Adrenal gland (tissue), 19 donors: ENCODE results near the gene PTGDR2. TPM values are rescaled to one million over a fixed set of nuclear protein-coding genes. Genes with fewer than 3 reads are reported as not detected.
A peak's percentile ranks its signal among the peaks of the same experiment; 100 is the strongest.

Experiments used
- DNase-seq, 7 donors: peaks; one replicate each; pipeline ENCODE4 v3.0.0-alpha.2; 2019 to 2020
- H3K27ac ChIP-seq, 5 donors: fragments of 200-600 bp; sonication (generic) in 4 of 5; 1 replicate in 3 of 5; 2 replicates in 2 of 5; pipeline versions ENCODE4 v1.5.1 to v1.8.0; 2016 to 2020; ENCODE audit warnings: mild to moderate bottlenecking in 1 of 5
- H3K27me3 ChIP-seq: fragments of 200-600 bp; 2 replicates; pipeline ENCODE4 v1.8.0; 2021
- H3K36me3 ChIP-seq, 2 donors: fragments of 200-600 bp; replicated peaks in 1 of 2; 1 replicate in 1 of 2; 2 replicates in 1 of 2; pipeline versions ENCODE4 v1.5.1 to v1.8.0; 2018 to 2022
- H3K4me1 ChIP-seq, 2 donors: fragments of 200-600 bp; replicated peaks in 1 of 2; 1 replicate in 1 of 2; 2 replicates in 1 of 2; pipeline versions ENCODE4 v1.5.1 to v1.8.0; 2018 to 2021
- H3K4me3 ChIP-seq, 4 donors: fragments of 200-600 bp; sonication (generic) in 3 of 4; one replicate each; pipeline ENCODE4 v1.5.1; 2016 to 2018
- H3K9me3 ChIP-seq, 3 donors: fragments of 200-600 bp; sonication (generic) in 1 of 3; replicated peaks in 1 of 3; 1 replicate in 2 of 3; 2 replicates in 1 of 3; pipeline versions ENCODE4 v1.5.1 to v1.8.0; 2016 to 2021
- CTCF ChIP-seq, 6 experiments: fragments of 450-650 bp in 4 of 6; fragments of 200-600 bp in 2 of 6; sonication (generic) in 1 of 6; IDR thresholded peaks; 1 replicate in 5 of 6; 2 replicates in 1 of 6; pipeline versions ENCODE4 v1.5.1 to v1.8.0; 2016 to 2021; ENCODE audit warnings: antibody characterized with exemption in 6 of 6, mild to moderate bottlenecking in 2 of 6, moderate library complexity in 1 of 6
- POLR2A ChIP-seq, 2 donors: fragments of 450-650 bp; IDR thresholded peaks; one replicate each; pipeline ENCODE4 v1.6.1; 2017; ENCODE audit warnings: antibody characterized with exemption in 2 of 2, mild to moderate bottlenecking in 2 of 2, moderate library complexity in 1 of 2
- WGBS, 4 donors: extraction: QIAGEN DNeasy Blood & Tissue Kit in 2 of 4; methylation state at CpG; one replicate each; pipeline versions ENCODE4 v1.1.5 to v1.1.7; 2013 to 2017; 5-methylcytosine and 5-hydroxymethylcytosine counted together
- intact Hi-C, 2 donors: fragments of 100-400 bp; cut with DNase I; formaldehyde crosslinking; loops; one replicate each; pipeline versions ENCODE4 v1.14.1 to v1.15.0; 2022 to 2023
- long read RNA-seq, 10 donors: library from polyadenylated mRNA in 3 of 10; unstranded in 2 of 10; stranded (forward) in 1 of 10; transcript quantifications; one replicate each; pipeline ENCODE4 v2.0.0 and lab custom pipeline, GENCODE V29; 2021 to 2026
- polyA plus RNA-seq, 3 donors: library from polyadenylated mRNA; stranded (reverse); fragments of 200-250 nt in 2 of 3; fragments of 350-450 nt in 1 of 3; fragmentation: Illumina TruSeq in 1 of 3; extraction: RNeasy Lipid Tissue Mini Kit (QIAGEN cat#74804) in 1 of 3; gene quantifications; one replicate each; pipeline ENCODE4 v1.2.3, GENCODE V29; 2013 to 2014
- total RNA-seq, 9 donors: library from RNA; depleted of rRNA in 4 of 9; stranded (reverse); fragments of >200 nt in 4 of 9; fragments of 120-200 nt in 1 of 9; fragmentation: NEBNext Ultra II Directional in 1 of 9; extraction: Animal tissue kit (Norgen Biotek cat#: 25700) in 1 of 9; gene quantifications; one replicate each; pipeline versions ENCODE4 v1.1.0 to v1.2.4, GENCODE V29; 2013 to 2023
- donor health status: healthy with polysubstance abuse.
- donor health status: Bipolar disorder and iron deficiency.
- donor health status: DM: yes; HTN: yes; CAD: no.
- donor health status: DM: no; HTN: no; CAD: no.
- donor health status: DM: no; HTN: no; CAD: no.
- donor health status: DM: yes; HTN: yes; CAD: no.

Gene PTGDR2
- total RNA-seq (under 1 TPM in 3 of 9 donors, not detected in 6; 0.18 to 0.61 (median 0.27) TPM), polyA plus RNA-seq (under 1 TPM in 2 of 3 donors, not detected in 1; 0.17 to 0.24 TPM)
- long read RNA-seq, donor 1 = 0 reads
- long read RNA-seq, donor 2 = 0 reads
- long read RNA-seq, donor 3 = 0 reads
- long read RNA-seq, donor 4 = 0 reads
- long read RNA-seq, donor 5 = 0 reads
- long read RNA-seq, donor 6 = 0 reads
- long read RNA-seq, donor 7 = 0 reads
- long read RNA-seq, donor 8 = 0 reads
- long read RNA-seq, donor 9 = 0 reads
- long read RNA-seq, donor 10 = 0 reads

- Histone ChIP-seq H3K4me1 (no peaks in the 10 kb centered on the region), H3K36me3 (peaks cover 0 to 5% of the 10 kb centered on the region in 2 donors), H3K27ac (no peak within 1 kb of the TSS), H3K9me3 (no peaks in the 10 kb centered on the region), H3K27me3 (no peaks in the 10 kb centered on the region), H3K4me3 (no peak within 1 kb of the TSS)
- 60 to 72% (median 64%) methylated on average over 10 to 14 of the region's 14 CpGs for WGBS, 4 donors
- intact Hi-C loops = no loop called here
- no peak for DNase-seq
- TF ChIP-seq POLR2A (IDR thresholded peaks at IDR 0.05) = no peak
- TF ChIP-seq CTCF (IDR thresholded peaks at IDR 0.05) = no peak
These were observed at the start of gene PTGDR2 for GRCh38 chr11:60855726-60856633. TSS of gene PTGDR2 (minus strand) at chr11:60855950. CDS start at chr11:60853722, 2,228 bp downstream.

- intact Hi-C loops = no loop called here
- peaks cover 0 to 37% of the 10 kb centered on the region in 2 donors for H3K36me3 ChIP-seq
- no peaks in the 10 kb centered on the region for H3K9me3 ChIP-seq
- TF ChIP-seq POLR2A (IDR thresholded peaks at IDR 0.05) = no peak
- no peak for TF ChIP-seq CTCF (IDR thresholded peaks at IDR 0.05)
- peak overlapping the region; percentile 50 to 97 (median 95) for H3K27ac ChIP-seq
- DNase-seq = peak in 1 of 7 donors; percentile 55
- 43 to 53% (median 48%) methylated on average over 6 of the region's 6 CpGs for WGBS, 4 donors
- H3K4me1 ChIP-seq = peaks cover 17 to 23% of the 10 kb centered on the region in 2 donors
- peak overlapping the region in 1 of 4 donors; percentile 83 for H3K4me3 ChIP-seq
- H3K27me3 ChIP-seq = no peaks in the 10 kb centered on the region
These were observed 49.3 kb upstream of the PTGDR2 start for GRCh38 chr11:60905047-60905446.

GRCh38 chr11:60902625-60903024, 46.9 kb upstream of the PTGDR2 start:
- Histone ChIP-seq H3K4me1 (peaks cover 17 to 23% of the 10 kb centered on the region in 2 donors), H3K36me3 (peaks cover 0 to 60% of the 10 kb centered on the region in 2 donors), H3K4me3 (no peak overlapping the region), H3K27ac (no peak overlapping the region), H3K9me3 (no peaks in the 10 kb centered on the region), H3K27me3 (no peaks in the 10 kb centered on the region)
- intact Hi-C loops = no loop called here
- 79 to 87% (median 84%) methylated on average over 11 of the region's 11 CpGs for WGBS, 4 donors
- no peak for TF ChIP-seq POLR2A (IDR thresholded peaks at IDR 0.05)
- no peak for TF ChIP-seq CTCF (IDR thresholded peaks at IDR 0.05)
- DNase-seq = peak in 1 of 7 donors; percentile 50

GRCh38 chr11:60900673-60901404, 45.1 kb upstream of the PTGDR2 start:
- peak in 1 of 7 donors; percentile 47 for DNase-seq
- H3K4me1 ChIP-seq = peaks cover 17 to 20% of the 10 kb centered on the region in 2 donors
- H3K36me3 ChIP-seq = peaks cover 0 to 77% of the 10 kb centered on the region in 2 donors
- 82 to 86% (median 84%) methylated on average over 11 to 13 of the region's 13 CpGs for WGBS, 4 donors
- no peaks in the 10 kb centered on the region for H3K27me3 ChIP-seq
- H3K9me3 ChIP-seq = no peaks in the 10 kb centered on the region
- no peak overlapping the region for H3K4me3 ChIP-seq
- intact Hi-C loops = no loop called here
- H3K27ac ChIP-seq = no peak overlapping the region
- no peak for TF ChIP-seq CTCF (IDR thresholded peaks at IDR 0.05)
- no peak for TF ChIP-seq POLR2A (IDR thresholded peaks at IDR 0.05)
